Purkinje cell (primary cell): ENCODE data around the gene IFNG-AS1. TPM values are rescaled to one million over a fixed set of nuclear protein-coding genes. Genes with fewer than 3 reads are reported as not detected.

Experiments used
- polyA plus RNA-seq: library from polyadenylated mRNA; unstranded; fragments of >200 nt; fragmentation: Nextera tagmentation; gene quantifications from 2 replicates; pipeline ENCODE4 v1.2.1, GENCODE V29; 2014

The IFNG-AS1 gene
- polyA plus RNA-seq: not detected in 2 replicates

DNA sequence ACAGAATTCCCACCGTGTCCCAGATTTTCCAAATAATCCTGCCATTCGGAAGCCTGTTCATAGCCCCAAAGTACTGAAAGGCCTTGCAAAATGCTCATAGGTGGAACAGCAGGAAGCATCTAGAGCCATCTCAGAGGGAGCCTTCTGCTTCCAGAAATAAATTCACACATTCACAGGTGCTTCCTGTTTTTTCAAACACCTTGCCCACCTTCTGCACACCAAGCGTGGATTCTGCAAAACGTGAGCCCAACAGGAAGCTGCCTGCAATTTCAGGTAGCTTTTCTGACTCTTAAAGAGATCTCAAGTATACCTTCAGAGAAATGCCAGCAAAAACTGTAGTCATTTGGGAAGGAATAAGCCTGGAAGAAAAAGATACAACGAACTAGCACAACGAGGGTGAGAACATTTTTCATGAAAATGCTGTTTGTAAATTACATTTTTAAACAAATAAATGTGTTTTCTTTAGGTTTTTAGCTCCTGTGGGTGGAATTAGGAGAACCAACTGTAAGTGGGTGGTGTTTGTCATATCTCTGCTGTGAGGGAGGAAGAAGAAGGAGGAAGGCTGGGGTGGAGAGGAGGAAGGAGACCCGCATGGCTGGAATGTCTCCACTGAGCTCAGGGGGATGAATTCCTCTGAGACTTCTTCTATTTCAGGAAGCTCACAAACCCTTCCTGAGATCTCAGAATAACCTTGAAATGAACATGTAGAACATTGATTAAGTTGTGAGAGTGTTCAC lies at the start of gene IFNG-AS1:
Gene IFNG-AS1 (plus strand): TSS at position 264 of the 737 bp plus-strand sequence.

Other genes starting within 250 kb of the IFNG-AS1 start
- not detected in 2 replicates for gene IFNG, start 170.3 kb downstream of the IFNG-AS1 start, polyA plus RNA-seq
- gene IL26, start 236.4 kb downstream of the IFNG-AS1 start, polyA plus RNA-seq: not detected in 2 replicates